ENCODE data around the gene ADGRG1.

GRCh38 chr16:57606147-57606846 lies 22.1 kb upstream of the ADGRG1 start:
- TF ChIP-seq, protein P1, sequence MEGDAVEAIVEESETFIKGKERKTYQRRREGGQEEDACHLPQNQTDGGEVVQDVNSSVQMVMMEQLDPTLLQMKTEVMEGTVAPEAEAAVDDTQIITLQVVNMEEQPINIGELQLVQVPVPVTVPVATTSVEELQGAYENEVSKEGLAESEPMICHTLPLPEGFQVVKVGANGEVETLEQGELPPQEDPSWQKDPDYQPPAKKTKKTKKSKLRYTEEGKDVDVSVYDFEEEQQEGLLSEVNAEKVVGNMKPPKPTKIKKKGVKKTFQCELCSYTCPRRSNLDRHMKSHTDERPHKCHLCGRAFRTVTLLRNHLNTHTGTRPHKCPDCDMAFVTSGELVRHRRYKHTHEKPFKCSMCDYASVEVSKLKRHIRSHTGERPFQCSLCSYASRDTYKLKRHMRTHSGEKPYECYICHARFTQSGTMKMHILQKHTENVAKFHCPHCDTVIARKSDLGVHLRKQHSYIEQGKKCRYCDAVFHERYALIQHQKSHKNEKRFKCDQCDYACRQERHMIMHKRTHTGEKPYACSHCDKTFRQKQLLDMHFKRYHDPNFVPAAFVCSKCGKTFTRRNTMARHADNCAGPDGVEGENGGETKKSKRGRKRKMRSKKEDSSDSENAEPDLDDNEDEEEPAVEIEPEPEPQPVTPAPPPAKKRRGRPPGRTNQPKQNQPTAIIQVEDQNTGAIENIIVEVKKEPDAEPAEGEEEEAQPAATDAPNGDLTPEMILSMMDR (conservative IDR thresholded peaks at IDR 0.05), result no peak
- no peak for TF ChIP-seq ZFX (IDR thresholded peaks at IDR 0.05)
